ENCODE results near the gene KLK15.

KLK15 gene, protein sequence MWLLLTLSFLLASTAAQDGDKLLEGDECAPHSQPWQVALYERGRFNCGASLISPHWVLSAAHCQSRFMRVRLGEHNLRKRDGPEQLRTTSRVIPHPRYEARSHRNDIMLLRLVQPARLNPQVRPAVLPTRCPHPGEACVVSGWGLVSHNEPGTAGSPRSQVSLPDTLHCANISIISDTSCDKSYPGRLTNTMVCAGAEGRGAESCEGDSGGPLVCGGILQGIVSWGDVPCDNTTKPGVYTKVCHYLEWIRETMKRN

GRCh38 chr19:50833117-50833801 lies at the start of gene KLK15:
Gene KLK15 (minus strand): TSS chr19:50833574. CDS start chr19:50831492, 2,082 bp downstream.
- DNase-seq (ENCODE audit: low spot score), result no peak

DNA sequence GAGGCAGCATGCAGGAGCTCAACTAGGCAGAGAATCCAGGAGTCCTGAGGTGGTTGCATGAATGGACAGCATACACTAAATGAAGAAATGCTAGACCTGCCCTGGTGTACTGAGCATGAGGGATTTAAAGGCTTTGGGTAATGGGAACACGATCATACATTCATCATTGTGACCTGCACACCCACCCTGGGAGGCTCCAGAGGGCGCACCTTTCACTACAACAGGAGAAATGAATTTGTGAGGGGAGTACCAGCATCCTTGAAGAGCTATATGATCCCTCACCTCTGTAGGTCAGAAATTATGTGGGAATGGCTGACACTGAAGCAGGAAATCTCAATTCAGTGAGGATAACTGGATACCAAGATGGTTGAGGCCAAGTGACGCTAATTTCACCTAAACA lies 48.8 kb upstream of the KLK15 start:
- no peak for DNase-seq (ENCODE audit: low spot score)

DNA sequence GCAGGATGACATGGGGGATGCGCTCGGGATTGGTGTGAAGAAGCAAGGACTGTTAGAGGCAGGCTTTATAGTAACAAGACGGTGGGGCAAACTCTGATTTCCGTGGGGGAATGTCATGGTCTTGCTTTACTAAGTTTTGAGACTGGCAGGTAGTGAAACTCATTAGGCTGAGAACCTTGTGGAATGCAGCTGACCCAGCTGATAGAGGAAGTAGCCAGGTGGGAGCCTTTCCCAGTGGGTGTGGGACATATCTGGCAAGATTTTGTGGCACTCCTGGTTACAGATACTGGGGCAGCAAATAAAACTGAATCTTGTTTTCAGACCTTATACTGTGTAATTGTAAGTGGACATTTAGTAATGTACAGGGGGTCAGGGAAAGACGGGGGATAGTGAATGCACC lies 46.9 kb upstream of the KLK15 start:
- DNase-seq (ENCODE audit: low spot score), result no peak

- no peak for DNase-seq (ENCODE audit: low spot score)
Observed at GRCh38 chr19:50878851-50879250, 45.5 kb upstream of the KLK15 start.

GRCh38 chr19:50877338-50877737 lies 44.0 kb upstream of the KLK15 start:
- no peak for DNase-seq (ENCODE audit: low spot score)

DNA sequence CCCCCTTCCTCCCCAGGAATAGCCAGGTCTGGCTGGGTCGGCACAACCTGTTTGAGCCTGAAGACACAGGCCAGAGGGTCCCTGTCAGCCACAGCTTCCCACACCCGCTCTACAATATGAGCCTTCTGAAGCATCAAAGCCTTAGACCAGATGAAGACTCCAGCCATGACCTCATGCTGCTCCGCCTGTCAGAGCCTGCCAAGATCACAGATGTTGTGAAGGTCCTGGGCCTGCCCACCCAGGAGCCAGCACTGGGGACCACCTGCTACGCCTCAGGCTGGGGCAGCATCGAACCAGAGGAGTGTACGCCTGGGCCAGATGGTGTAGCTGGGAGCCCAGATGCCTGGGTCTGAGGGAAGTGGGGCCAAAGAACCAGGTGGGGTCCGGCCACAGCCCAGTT lies 43.1 kb upstream of the KLK15 start:
- no peak for DNase-seq (ENCODE audit: low spot score)

DNA sequence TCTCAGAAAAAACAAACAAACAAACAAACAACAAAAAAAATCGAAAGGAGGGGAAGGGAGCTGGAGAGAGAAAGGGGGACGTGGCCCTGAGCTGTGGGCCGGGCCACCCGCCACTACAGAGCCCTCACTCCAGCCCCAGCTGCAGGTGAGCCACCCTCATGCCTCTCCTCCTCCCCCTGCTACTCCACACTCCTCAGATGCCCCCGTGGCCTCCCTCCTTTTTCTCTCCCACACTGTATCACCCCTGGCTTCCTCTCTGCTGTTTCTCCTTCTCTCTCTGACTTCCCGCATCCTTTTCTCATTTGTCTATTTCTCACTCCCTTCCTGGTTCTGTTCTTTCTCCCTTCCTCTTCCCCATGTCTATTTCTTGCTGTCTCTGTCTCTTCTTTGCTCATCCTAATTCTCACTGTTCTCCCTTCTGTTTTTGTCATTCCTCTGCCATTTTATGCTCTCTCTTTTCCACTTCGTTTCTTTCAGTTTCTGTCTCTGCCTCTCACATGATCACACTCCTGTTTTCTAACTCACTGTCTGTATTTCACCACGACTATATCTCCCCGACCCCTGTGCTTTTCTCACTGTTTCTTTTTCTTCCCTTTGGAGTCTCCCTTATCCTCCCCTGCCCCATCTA lies 42.5 kb upstream of the KLK15 start:
- DNase-seq (ENCODE audit: low spot score), result no peak

GRCh38 chr19:50874211-50874610 lies 40.8 kb upstream of the KLK15 start:
- DNase-seq (ENCODE audit: low spot score), result no peak

DNA sequence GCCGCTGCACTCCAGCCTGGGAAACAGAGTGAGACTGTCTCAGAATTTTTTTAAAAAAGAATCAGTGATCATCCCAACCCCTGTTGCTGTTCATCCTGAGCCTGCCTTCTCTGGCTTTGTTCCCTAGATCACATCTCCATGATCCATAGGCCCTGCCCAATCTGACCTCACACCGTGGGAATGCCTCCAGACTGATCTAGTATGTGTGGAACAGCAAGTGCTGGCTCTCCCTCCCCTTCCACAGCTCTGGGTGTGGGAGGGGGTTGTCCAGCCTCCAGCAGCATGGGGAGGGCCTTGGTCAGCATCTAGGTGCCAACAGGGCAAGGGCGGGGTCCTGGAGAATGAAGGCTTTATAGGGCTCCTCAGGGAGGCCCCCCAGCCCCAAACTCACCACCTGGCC lies 39.7 kb upstream of the KLK15 start, which contains the start of gene KLK2:
KLK2 (plus strand) TSS at position 384 of the 400 bp plus-strand sequence. CDS start 35 bp downstream, outside the sequence.
- no peak for DNase-seq (ENCODE audit: low spot score)

- no peak for DNase-seq (ENCODE audit: low spot score)
Observed at GRCh38 chr19:50870417-50871089, 37.2 kb upstream of the KLK15 start.

DNA sequence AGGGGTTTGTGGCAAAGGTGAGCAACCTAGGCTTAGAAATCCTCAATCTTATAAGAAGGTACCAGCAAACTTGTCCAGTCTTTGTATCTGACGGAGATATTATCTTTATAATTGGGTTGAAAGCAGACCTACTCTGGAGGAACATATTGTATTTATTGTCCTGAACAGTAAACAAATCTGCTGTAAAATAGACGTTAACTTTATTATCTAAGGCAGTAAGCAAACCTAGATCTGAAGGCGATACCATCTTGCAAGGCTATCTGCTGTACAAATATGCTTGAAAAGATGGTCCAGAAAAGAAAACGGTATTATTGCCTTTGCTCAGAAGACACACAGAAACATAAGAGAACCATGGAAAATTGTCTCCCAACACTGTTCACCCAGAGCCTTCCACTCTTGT lies 36.1 kb upstream of the KLK15 start:
- no peak for DNase-seq (ENCODE audit: low spot score)

- no peak for DNase-seq (ENCODE audit: low spot score)
Observed at GRCh38 chr19:50861496-50862286, 28.3 kb upstream of the KLK15 start.

DNA sequence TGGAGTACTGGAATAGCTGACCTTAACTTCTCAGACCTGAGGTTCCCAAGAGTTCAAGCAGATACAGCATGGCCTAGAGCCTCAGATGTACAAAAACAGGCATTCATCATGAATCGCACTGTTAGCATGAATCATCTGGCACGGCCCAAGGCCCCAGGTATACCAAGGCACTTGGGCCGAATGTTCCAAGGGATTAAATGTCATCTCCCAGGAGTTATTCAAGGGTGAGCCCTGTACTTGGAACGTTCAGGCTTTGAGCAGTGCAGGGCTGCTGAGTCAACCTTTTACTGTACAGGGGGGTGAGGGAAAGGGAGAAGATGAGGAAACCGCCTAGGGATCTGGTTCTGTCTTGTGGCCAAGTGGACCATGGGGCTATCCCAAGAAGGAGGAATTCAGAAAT lies 27.6 kb upstream of the KLK15 start:
- DNase-seq (ENCODE audit: low spot score), result no peak

- DNase-seq (ENCODE audit: low spot score), result no peak
Observed at GRCh38 chr19:50859849-50860248, 26.5 kb upstream of the KLK15 start.

DNA sequence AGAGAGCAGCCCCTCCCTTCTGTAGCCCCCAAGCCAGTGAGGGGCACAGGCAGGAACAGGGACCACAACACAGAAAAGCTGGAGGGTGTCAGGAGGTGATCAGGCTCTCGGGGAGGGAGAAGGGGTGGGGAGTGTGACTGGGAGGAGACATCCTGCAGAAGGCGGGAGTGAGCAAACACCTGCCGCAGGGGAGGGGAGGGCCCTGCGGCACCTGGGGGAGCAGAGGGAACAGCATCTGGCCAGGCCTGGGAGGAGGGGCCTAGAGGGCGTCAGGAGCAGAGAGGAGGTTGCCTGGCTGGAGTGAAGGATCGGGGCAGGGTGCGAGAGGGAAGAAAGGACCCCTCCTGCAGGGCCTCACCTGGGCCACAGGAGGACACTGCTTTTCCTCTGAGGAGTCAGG lies 25.5 kb upstream of the KLK15 start:
- DNase-seq (ENCODE audit: low spot score), result peak; percentile 52

DNA sequence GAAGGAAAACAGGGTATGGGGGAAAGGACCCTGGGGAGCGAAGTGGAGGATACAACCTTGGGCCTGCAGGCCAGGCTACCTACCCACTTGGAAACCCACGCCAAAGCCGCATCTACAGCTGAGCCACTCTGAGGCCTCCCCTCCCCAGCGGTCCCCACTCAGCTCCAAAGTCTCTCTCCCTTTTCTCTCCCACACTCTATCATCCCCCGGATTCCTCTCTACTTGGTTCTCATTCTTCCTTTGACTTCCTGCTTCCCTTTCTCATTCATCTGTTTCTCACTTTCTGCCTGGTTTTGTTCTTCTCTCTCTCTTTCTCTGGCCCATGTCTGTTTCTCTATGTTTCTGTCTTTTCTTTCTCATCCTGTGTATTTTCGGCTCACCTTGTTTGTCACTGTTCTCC lies 24.0 kb upstream of the KLK15 start:
- DNase-seq (ENCODE audit: low spot score), result no peak

- no peak for DNase-seq (ENCODE audit: low spot score)
Observed at GRCh38 chr19:50854636-50855410, 21.4 kb upstream of the KLK15 start, which contains the start of gene KLK3. Gene KLK3 (plus strand): TSS chr19:50854915. CDS start chr19:50854956, 41 bp downstream.

DNA sequence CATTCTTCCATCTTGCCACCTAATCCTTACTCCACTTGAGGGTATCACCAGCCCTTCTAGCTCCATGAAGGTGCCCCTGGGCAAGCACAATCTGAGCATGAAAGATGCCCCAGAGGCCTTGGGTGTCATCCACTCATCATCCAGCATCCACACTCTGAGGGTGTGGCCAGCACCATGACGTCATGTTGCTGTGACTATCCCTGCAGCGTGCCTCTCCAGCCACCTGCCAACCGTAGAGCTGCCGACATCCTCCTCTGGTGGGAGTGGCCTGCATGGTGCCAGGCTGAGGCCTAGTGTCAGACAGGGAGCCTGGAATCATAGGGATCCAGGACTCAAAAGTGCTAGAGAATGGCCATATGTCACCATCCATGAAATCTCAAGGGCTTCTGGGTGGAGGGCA lies 18.2 kb upstream of the KLK15 start:
- no peak for DNase-seq (ENCODE audit: low spot score)

- no peak for DNase-seq (ENCODE audit: low spot score)
Observed at GRCh38 chr19:50850738-50851137, 17.4 kb upstream of the KLK15 start.

GRCh38 chr19:50844296-50844935 lies 11.0 kb upstream of the KLK15 start:
- no peak for DNase-seq (ENCODE audit: low spot score)

Measured in SW480 (cell line).